Spleen (tissue), 7 donors: ENCODE results near the gene PGA4.
"Not testable (repeated sequence)": the region's sequence is repeated elsewhere in the genome, so short reads cannot be mapped to it uniquely, and the experiment has no call there.

Experiments
- POLR2A ChIP-seq, 3 donors: fragments of 450-650 bp; IDR thresholded peaks; one replicate each; pipeline ENCODE4 v1.5.1; 2017; ENCODE audit warnings: antibody characterized with exemption in 3 of 3, mild to moderate bottlenecking in 1 of 3
- TF ChIP-seq, protein P1 (sequence below), 11 experiments: fragments of 200-600 bp in 7 of 11; fragments of 450-650 bp in 4 of 11; sonication (generic) in 4 of 11; IDR thresholded peaks in 8 of 11; conservative IDR thresholded peaks in 3 of 11; 1 replicate in 7 of 11; 2 replicates in 4 of 11; pipeline versions ENCODE4 v1.4.0 to v1.8.0; 2016 to 2021; ENCODE audit warnings: antibody characterized with exemption in 11 of 11, inconsistent platforms in 4 of 11, mild to moderate bottlenecking in 1 of 11
- donor health status: DM: no; HTN: no; CAD: no; lungs with moderate emphysema.
- donor health status: DM: no; HTN: no; CAD: no.
- donor health status: DM: no; HTN: no; CAD: no.

DNA sequence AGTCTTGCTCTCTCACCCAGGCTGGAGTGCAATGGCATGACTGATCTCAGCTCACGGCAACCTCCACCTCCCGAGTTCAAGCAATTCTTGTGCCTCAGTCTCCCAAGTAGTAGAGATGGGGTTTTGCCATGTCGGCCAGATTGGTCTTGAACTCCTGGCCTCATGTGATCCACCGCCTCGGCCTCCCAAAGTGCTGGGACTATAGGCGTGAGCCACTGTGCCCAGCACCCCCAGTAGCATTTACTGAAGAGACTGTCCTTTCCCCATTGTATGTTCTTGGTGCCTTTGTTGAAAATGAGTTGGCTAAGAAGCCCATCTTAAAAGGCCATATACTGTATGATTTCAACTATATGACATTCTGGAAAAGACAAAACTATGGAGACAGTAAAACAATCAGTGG, 41.9 kb upstream of the PGA4 start:
- TF ChIP-seq POLR2A (IDR thresholded peaks at IDR 0.05), result not testable (repeated sequence)
- TF ChIP-seq, protein P1, sequence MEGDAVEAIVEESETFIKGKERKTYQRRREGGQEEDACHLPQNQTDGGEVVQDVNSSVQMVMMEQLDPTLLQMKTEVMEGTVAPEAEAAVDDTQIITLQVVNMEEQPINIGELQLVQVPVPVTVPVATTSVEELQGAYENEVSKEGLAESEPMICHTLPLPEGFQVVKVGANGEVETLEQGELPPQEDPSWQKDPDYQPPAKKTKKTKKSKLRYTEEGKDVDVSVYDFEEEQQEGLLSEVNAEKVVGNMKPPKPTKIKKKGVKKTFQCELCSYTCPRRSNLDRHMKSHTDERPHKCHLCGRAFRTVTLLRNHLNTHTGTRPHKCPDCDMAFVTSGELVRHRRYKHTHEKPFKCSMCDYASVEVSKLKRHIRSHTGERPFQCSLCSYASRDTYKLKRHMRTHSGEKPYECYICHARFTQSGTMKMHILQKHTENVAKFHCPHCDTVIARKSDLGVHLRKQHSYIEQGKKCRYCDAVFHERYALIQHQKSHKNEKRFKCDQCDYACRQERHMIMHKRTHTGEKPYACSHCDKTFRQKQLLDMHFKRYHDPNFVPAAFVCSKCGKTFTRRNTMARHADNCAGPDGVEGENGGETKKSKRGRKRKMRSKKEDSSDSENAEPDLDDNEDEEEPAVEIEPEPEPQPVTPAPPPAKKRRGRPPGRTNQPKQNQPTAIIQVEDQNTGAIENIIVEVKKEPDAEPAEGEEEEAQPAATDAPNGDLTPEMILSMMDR (IDR thresholded peaks at IDR 0.05 in 8 of 11, conservative IDR thresholded peaks at IDR 0.05 in 3 of 11), result not testable (repeated sequence)
